HG02763 (cell line): Measurements from ENCODE around the gene TNS3.
A peak's percentile ranks its signal among the peaks of the same experiment; 100 is the strongest.

Experiments used
- ATAC-seq: cut with Tn5 transposase; IDR thresholded peaks from one replicate; pipeline ENCODE4 v1.9.1; 2021; ENCODE audit warnings: mild to moderate bottlenecking, moderate library complexity; ENCODE audit not compliant: unreplicated experiment

TNS3 gene

GRCh38 chr7:47582764-47583738 is 1.1 kb upstream of the TNS3 start:
- ATAC-seq = no peak

GRCh38 chr7:47581438-47581803 is 490 bp downstream of the TNS3 start:
- ATAC-seq = no peak

GRCh38 chr7:47580811-47581331 is 1.0 kb downstream of the TNS3 start:
- no peak for ATAC-seq

GRCh38 chr7:47580175-47580706 is 1.7 kb downstream of the TNS3 start:
- no peak for ATAC-seq

GRCh38 chr7:47579458-47579857 is 2.5 kb downstream of the TNS3 start:
- ATAC-seq = no peak

GRCh38 chr7:47578579-47579270 is 3.2 kb downstream of the TNS3 start:
- ATAC-seq = no peak

- ATAC-seq = no peak
Measured at GRCh38 chr7:47577321-47577919, 4.5 kb downstream of the TNS3 start.

GRCh38 chr7:47576866-47577306 is 5.0 kb downstream of the TNS3 start:
- ATAC-seq = no peak

GRCh38 chr7:47576031-47576865 is 5.7 kb downstream of the TNS3 start:
- no peak for ATAC-seq

GRCh38 chr7:47574482-47575329 is 7.2 kb downstream of the TNS3 start:
- peak; percentile 76 for ATAC-seq

- ATAC-seq = no peak
Measured at GRCh38 chr7:47573758-47574481, 8.0 kb downstream of the TNS3 start.

- no peak for ATAC-seq
Measured at GRCh38 chr7:47572939-47573757, 8.8 kb downstream of the TNS3 start.

GRCh38 chr7:47572094-47572445 is 9.8 kb downstream of the TNS3 start:
- no peak for ATAC-seq

- no peak for ATAC-seq
Measured at GRCh38 chr7:47571331-47572093, 10.4 kb downstream of the TNS3 start.

- no peak for ATAC-seq
Measured at GRCh38 chr7:47570649-47571050, 11.3 kb downstream of the TNS3 start.

GRCh38 chr7:47568547-47568946 is 13.4 kb downstream of the TNS3 start:
- ATAC-seq = no peak

GRCh38 chr7:47568056-47568455 is 13.9 kb downstream of the TNS3 start:
- ATAC-seq = no peak
